Adrenal gland (tissue), 5 donors: ENCODE results near the gene LPP.

ENCODE experiments used
- POLR2A ChIP-seq, 2 donors: fragments of 450-650 bp; IDR thresholded peaks; one replicate each; pipeline ENCODE4 v1.6.1; 2017; ENCODE audit warnings: antibody characterized with exemption in 2 of 2, mild to moderate bottlenecking in 2 of 2, moderate library complexity in 1 of 2
- TF ChIP-seq, protein P1 (sequence below), 6 experiments: fragments of 450-650 bp in 4 of 6; fragments of 200-600 bp in 2 of 6; sonication (generic) in 1 of 6; IDR thresholded peaks; 1 replicate in 5 of 6; 2 replicates in 1 of 6; pipeline versions ENCODE4 v1.5.1 to v1.8.0; 2016 to 2021; ENCODE audit warnings: antibody characterized with exemption in 6 of 6, mild to moderate bottlenecking in 2 of 6, moderate library complexity in 1 of 6
- donor health status: DM: no; HTN: no; CAD: no.

GRCh38 chr3:188745031-188745430, 591.1 kb downstream of the LPP start:
- TF ChIP-seq, protein P1, sequence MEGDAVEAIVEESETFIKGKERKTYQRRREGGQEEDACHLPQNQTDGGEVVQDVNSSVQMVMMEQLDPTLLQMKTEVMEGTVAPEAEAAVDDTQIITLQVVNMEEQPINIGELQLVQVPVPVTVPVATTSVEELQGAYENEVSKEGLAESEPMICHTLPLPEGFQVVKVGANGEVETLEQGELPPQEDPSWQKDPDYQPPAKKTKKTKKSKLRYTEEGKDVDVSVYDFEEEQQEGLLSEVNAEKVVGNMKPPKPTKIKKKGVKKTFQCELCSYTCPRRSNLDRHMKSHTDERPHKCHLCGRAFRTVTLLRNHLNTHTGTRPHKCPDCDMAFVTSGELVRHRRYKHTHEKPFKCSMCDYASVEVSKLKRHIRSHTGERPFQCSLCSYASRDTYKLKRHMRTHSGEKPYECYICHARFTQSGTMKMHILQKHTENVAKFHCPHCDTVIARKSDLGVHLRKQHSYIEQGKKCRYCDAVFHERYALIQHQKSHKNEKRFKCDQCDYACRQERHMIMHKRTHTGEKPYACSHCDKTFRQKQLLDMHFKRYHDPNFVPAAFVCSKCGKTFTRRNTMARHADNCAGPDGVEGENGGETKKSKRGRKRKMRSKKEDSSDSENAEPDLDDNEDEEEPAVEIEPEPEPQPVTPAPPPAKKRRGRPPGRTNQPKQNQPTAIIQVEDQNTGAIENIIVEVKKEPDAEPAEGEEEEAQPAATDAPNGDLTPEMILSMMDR (IDR thresholded peaks at IDR 0.05): no peak
- TF ChIP-seq POLR2A (IDR thresholded peaks at IDR 0.05): no peak
